Suppressor macrophage treated with lipopolysaccharide for 1 hour (primary cell): ENCODE measurements around the gene CALY.

Experiments
- DNase-seq, 3 donors: peaks; one replicate each; pipeline ENCODE4 v3.0.0-alpha.2; 2020 to 2022

CALY gene

DNA sequence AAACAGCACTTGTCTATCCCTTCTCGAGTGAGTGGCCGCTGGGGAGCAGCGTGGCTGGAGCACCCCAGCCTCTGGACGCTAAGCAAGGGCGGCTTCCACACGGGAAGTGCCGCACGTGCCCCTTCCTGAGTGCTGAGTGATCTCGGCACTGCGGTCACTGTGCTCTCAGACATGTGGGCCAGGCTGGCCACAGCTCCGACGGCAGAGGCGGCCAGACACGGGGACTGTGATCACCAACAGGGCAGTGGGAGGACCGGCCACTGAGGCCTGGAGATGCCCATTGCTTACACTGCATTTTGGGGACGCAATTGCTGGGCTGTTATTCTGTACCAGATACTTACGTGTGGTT is 29.4 kb upstream of the CALY start:
- no peak for DNase-seq

DNA sequence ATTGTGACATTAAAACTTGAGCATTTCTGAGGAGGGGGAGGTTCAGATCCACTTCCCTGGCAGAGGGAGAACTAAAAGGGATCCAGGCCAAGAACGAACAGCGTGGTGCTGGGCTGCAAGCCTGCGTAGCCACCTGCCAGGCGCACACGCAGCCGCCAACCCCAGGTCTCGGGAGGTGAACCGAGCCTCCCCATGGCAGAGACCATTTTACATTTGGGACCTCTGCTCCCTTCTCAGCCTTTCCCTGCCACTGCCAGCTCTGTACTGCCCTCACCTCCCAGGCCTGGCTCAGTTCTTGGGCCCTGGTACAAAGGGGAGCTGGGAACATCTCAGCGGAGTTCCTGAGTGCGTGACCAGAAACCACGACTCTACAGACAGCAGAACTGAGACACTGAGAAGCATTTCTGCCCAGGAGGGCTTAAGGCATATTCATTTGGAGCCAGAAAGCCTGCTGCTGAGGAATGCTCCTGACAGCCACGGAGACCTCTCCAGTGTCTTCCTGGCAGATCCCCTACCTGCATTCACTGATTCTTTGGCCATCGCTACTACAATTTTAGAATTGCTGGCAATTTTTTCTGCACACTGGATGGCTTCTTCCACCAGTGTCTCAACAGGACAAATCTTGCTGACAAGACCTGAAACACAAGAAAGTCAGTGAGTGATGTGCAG is 28.9 kb upstream of the CALY start:
- DNase-seq: no peak

DNA sequence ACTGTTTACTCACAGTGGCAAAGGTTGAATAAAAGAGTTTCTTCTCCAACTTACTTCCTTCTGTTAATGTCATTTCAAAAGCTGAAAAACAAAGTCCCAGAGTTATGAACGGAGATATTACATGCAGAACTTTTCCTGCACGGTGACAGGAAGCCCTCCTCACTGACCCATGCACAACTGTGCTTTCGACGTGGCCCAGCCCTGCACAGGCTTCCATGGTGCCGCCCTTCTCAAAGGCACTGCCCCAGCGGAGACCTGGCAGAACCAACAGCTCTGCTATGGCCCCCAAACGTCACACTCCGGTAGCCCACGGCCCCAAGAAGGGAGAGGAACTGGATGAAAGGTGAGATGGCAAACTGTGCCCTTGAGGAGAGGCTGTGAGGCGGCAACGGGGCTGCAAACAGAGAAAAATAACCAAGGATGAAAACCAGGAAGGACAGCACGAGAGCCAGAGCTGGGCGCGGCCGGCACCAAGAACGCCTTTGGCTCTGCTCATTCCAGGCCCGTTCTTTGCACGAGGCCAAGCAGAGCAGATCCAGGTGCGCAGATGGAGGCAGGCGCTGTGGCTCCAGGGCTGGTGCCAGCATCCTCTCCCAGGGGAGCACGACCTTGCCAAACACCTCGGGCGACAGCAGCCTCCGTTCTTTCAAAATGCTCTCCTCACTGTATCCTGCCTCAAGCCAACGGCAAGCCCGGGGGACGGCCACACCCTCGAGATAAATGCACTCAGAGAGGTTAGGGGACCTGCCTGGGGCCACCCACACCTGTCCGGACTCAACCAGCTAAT is 28.1 kb upstream of the CALY start:
- no peak for DNase-seq

DNA sequence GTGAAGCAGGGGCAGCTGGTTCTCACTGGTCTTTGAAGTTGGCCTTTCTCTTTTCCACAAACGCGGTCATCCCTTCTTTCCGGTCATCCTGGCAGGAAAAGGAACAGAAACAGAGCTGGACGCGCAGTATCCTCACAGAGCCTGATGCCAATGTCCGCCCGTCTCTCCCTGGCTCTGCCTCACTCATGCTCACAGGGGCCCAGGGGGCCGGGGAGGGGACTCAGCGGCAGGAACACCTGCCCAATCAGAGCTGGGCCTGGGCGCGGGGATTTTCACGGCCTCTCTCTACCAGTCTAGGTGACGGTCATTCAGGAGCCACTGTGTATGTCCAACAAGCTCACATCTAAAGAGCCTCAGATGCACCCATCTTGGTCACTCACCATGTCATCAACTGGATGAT is 26.1 kb upstream of the CALY start:
- no peak for DNase-seq

DNA sequence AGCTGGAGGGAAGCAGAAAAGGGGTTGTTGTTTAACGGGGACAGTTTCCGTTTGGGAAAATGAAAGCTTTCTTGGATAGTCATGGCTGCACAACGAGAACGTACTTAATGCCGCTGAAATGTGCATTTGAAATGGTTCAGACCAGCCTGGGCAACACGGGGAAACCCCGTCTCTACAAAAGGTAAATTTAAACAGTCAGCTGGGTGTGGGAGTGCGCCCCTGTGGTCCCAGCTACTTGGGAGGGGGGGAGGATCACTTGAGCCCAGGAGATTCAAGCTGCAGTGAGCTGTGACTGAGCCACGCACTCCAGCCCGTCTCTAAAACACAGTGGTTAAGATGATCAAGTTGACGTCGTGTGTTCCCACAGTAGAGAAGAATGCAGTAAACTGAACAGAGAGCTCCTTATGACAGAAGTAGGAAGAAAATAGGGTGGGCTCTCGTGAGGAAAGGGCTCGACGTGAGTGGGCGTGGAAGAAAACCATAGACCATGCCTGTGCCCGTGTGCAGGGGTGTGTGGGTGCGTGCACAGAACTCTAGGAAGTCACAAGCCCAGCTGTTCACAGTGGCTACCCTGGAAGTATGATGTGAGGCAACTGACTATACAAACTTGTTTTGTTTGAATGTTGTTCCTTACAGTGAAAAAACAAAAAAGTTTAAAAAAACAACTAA is 25.2 kb upstream of the CALY start:
- DNase-seq: no peak

DNA sequence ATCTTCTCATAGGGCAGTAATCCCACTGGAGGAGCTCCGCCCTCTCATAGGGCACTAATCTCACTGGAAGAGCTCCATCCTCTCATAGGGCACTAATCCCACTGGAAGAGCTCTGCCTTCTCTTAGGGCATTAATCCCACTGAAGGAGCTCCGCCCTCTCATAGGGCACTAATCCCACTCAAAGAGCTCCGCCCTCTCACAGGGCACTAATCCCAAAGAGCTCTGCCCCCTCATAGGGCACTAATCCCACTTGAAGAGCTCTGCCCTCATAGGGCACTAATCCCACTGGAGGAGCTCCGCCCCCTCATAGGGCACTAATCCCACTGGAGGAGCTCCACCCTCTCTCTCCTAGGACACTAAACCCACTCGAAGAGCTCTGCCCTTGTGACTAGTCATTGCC is 24.5 kb upstream of the CALY start:
- no peak for DNase-seq

DNA sequence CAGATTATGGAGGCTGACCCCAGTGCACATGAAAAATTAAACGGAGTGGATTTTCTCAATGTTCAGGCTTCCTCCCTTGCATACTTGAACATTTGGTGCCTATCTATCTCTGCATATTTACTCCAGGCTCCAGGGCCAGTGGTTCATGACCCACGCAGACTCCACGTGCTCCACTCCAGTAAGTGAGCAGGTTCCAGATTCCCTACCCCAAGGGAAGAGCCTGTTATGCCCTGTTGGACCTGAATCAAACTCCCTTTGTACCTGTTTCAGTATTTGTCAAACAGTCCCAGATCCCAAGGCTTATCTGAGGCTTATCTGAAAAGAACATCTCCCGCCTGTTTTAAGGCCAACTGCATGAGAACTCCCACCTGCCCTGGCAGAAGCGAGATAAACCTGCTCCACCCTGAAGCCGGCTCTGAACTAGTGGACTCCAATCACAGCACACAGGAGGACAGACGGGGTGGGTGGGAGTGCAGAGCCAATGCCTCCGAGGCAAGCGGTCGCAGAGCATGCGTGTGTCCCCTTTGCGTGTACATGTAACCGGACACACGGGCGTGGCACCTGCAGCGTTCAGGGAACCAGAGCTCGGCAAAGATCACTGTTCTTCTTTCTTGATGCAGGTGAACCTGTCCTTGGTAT is 23.4 kb upstream of the CALY start:
- no peak for DNase-seq

DNA sequence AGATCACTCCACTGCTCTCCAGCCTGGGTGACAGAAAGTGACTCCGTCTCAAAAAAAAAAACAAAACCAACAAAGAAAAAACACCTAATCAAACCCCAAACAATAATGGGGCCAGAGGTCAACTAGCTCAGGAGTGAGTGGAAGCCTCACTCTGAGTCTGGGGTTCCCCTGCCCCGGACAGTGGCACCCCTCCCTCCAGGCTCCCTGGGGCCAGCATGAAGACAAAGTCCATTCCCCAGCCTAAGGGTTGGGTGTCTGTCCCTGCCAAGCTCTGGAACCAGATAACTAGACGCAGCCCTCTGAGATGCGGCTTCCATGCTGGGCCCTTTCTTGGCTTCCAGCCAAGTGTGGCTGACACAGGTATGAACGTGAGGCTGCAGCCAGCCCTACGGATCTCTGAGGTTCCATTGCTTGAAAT is 22.9 kb upstream of the CALY start:
- no peak for DNase-seq

DNA sequence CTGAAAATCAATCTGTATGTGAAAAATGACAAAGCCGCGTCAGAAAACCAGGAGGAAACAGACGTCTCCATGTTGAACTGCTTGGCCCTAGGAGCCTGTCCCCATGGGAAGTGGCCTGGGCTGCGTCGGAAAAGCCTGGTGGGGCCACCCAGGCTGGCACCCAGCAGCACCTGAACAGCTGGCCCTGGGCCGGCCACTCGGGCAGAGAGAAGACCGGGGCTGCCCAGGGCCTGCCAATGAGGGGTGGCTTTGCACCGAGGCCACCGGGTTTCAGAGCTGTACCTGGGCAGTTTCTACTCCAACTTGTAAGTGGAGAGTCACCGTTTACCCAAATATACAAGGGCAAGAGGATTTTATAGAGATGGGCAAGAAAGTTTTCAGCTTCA is 22.2 kb upstream of the CALY start:
- DNase-seq: no peak

DNA sequence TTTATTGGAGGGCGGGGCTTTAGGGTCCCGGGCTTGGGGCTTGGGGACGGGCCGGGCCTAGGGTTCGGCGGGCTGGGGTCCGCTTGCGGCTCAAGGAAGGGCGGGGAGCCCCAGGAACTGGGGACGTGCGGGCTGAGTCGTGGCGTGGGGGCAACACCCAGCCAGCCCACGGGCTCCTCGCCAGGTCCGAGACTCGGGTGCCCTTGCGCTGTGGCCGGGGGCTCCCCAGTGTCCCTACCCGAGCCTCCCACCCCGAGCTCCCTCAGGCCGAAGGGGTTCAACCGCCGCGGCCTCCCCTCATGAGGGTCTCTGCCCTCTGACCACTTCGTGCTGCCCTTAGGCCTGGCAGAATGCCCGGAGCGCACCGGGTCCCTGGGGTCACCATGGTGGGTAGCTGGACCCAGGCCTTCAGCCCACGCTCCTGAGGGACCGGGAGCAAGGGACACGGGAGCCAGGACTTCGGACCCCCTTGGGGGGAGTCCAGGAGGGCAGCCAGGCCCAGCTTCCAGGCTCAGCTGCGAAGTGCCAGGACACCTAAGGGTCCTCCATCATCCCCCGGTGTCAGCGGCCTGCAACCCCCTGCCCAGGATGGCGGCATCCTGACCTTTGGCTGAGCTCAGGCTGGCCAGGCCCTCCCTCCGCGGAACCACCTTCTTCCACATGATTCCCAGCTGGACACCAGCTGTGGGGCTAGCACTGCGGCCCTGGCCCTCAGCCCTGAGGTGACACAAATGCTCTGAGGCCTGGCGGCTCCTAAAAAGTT is 21.6 kb upstream of the CALY start:
- no peak for DNase-seq

DNA sequence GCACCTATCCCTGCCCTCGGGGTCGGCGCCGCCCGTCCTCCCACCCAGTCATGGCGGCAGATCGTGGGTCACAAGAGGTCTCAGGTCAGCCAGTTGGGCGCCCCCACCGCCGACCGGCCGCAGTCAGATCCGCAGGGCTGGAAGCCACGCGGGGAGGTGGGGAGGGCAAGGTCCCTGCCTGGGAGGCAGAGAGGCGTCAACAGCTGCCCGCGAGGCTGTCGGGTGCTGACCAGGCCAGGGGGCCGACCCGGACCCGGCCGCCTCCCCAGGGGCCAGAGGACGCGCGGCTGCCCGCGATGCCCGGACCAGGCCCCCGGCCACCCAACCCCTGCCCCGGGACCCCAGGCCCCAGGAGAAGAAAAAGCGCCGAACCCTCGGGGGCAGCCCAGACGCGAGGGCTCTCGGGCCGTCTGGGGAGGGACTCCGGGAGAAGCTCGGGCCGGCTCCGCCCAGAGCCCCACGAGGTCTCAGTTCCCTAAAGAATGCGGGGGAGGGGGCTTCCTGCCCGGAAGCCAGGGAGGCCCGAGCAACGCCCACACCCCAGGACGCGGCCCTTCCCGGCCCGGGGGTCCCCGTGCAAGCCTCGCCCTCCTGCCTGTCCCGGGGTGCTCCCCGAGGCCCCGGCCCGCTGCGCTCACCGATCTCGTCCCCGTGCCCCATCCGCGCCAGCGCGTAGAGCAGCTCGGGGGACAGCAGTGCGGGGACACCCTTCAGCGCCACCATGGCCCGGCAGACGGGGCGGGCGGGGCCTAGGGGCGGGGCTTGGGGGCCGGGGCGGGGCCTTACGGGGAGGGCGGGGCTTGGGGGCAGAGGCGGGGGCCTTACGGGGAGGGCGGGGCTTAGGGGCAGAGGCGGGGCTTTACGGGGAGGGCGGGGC is 20.8 kb upstream of the CALY start, which contains the start of gene FUOM:
FUOM (minus strand) TSS at position 735 of the 877 bp plus-strand sequence; CDS start at position 723, 12 bp downstream.
- peak; percentile 95 to 98 (median 95) for DNase-seq

DNA sequence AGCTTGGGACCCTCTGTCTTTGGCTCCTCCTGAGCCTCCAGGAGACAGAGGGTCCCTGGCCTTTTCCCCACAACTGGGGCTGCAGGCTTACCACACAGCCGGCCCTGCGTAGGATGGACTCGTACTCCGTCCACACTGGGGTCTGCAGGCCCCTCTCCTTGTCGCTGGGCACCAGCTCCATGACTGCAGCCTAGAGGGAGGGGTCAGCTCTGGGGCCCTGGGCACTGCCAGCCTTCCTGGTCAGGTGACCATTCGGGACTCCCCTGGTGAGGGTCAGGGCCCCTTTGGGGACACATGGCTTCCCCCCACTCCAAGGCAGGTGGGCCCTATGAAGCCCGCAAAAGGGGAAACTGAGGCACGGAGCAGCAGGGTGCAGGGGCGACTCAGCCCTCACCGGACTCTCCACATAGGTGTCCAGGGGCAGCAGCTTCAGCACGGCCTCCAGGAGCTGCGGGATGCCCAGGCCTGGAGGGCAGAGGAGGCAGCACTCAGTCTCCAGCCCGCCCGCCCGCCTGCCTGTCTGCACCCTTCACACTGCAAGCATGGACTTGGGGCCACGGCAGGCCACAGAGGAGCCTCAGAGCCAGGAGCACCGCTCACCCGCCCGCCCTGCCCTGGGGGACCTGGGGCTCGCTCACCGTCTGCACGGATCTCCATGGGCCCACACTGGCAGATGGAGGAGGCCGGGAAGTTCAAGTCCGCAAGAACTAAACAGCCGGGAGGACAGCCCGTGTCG is 20.0 kb upstream of the CALY start:
- DNase-seq: no peak

DNA sequence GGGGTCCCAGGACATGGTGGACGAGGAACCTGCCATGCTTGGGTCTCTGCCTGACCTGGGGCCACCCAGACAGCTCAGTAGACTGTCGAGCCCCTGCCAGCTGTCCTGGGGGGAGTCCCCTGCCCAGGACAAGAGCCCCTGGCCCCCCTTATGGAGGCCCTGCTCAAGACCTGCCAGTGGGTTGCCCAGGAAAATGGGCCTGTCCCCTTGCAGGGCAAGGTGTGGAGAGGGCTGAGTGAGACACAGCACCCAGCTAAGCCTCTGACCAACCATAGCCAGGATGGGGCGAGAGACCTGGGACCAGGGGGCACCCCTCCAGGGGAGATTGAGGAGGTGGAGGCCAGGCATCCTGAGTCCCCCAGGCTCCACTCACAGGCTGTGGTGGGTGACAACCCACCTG is 19.3 kb upstream of the CALY start:
- DNase-seq: no peak

DNA sequence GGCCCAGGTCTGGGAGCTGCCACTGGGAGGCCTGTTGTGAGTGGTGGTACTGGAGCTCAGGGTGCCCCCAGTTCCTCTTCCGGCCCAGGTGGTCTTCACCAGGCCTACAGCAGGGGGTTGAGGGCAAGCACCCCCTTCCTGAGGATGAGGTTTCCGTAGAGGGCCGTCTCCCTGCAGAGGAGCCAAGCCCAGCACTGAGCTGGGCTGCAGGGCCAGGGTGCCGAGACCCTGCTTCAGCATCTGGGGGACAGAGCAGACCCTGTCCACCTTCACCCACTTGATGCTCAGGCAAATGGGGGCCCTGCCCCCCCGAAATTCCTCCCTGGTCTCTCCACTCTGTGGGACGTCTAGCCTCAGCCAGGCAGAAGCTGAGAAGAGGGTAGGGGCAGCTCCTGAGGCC is 18.6 kb upstream of the CALY start:
- no peak for DNase-seq

DNA sequence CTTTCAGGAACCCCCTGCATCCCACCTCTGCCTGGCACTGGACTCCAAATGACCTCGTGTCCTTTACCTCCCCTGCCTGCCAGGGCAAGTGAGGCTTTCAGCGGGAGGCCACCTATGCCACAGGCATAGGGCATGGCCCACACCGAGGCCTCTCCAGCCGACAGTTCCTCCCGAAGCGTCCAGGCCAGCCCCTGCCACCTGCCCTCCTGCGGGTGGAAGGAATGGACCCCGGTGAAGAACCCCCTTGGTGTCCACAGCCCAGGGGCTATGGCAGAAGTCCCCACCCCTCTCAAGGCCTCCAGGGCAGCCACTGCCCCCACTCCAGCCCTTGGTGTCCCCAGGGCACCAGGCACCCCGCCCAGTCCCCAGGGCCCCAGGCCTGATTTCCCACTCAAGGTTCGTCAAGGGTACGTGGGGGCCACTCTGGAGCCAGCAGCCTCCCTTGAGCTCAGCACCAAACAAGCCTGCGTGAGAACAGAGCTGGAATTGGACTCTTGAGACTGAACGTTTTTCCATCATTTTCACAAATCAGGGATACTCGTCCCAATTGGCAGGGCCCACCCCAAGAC is 18.1 kb upstream of the CALY start:
- DNase-seq: no peak

DNA sequence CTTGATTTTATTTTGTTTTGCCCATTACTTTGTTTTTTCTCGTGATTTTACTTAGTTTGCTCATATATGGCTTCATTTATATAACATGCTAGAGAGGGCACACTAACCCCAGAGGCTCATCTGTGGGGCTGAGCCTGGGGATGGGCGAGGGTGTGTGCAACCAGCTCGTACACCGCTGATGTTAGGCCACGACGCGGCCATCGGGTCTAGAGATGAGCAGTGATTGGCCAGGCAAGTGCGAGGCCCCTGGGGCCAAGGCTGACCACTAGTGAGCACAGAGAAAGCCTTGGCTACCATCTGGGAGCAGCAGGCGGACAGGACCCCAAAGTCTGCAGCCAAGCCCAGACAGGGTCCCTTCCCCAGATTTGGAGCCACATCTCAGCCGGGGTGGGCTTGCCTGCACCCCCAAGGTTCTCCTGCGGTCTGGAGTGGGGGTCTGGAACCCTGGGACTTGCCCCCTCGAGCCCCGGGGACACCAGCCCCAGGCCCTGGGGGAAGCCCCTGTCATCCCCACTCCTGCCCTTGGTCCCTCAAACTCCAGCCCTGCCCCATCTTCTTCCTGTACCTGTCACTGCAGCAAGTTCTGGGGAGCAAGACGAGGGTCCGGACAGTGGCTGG is 17.4 kb upstream of the CALY start:
- DNase-seq: no peak

DNA sequence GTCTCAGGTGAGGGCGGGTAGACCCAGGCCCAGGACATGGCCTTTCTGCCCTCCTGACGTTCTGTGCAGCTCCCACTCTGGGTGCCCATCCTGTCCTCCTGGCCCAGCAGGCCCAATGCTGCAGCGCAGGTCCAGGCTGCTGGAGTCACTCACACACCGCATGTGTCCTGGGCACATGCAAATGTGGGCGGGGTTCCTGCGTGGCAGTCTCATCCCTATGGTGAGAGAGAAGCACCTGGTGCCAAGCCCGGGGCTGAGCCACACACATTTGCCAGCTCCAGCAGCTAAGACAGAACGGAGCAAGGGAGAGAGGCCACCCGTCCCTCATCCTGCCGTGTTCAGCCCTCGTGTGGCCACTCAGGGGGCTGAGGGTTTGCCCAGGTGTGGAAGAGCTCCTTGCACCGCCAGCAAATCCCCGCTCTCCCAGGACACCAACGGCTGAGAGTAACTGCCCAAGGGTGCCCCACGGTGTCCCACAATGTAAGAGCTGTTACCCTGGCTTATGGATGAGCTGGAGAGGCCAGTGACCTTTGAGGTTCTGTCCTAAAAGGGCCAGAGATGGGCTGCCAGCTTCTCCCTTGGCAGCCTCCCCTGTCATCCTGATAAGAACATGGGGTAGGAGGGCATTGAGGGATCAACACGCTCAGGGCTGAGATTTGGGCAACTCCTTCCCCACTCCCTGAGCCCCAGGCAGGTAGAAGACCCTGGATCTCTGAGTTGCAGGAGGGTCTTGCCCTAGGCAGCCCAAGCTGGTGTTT is 16.7 kb upstream of the CALY start:
- no peak for DNase-seq

DNA sequence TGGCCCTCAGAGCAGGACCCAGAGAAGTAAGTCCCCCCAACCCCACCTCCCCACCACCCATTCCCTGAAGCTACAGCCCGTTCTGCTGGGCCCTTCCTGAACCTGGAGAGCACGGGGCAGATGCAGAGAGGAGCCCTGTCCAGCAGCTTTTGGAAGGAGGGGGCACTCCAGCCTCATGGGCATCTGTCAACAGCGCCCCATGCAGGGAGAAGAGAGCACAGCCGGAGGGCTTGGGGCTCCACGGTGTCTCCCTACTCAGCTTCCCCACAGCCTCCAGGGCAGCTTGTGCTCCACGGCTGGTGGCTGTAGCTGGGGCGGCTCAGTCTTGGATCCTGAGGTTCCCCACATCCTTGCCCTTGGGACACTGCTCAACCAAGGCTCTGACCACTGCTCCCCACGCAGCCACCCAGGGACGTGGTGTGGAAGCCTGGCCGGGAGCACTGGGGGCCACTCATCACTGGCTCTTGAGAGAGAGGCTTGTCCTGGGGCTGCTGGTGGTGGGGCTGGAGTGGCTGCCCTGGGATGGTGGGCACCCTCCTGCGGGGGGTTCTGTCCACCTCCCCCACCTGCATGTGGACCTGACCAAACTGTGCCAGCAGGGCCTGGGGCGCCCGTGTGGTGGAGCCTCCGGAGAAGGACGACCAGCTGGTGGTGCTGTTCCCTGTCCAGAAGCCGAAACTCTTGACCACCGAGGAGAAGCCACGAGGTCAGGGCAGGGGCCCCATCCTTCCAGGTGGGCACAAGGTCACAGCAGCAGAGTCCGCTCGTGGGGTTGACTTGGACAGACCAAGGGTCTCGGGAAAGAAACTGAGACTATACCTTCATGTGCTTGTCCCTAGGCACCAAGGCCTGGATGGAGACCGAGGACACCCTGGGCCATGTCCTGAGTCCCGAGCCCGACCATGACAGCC is 15.0 kb upstream of the CALY start:
- no peak for DNase-seq
